GM18498 (cell line): ENCODE data around the gene ANKRD44.

Experiments
- ATAC-seq: cut with Tn5 transposase; IDR thresholded peaks from one replicate; pipeline ENCODE4 v1.9.1; 2021; ENCODE audit warnings: mild to moderate bottlenecking, moderate library complexity; ENCODE audit not compliant: unreplicated experiment

ANKRD44 gene

GRCh38 chr2:197152451-197153228 is 157.9 kb downstream of the ANKRD44 start:
- ATAC-seq, result peak; percentile 87

GRCh38 chr2:197149546-197149945 is 161.0 kb downstream of the ANKRD44 start:
- ATAC-seq, result no peak

GRCh38 chr2:197148401-197148800 is 162.2 kb downstream of the ANKRD44 start:
- ATAC-seq, result no peak

- no peak for ATAC-seq
Measured at GRCh38 chr2:197147942-197148341, 162.6 kb downstream of the ANKRD44 start.

- no peak for ATAC-seq
Measured at GRCh38 chr2:197146995-197147394, 163.6 kb downstream of the ANKRD44 start.

GRCh38 chr2:197145471-197146056 is 165.0 kb downstream of the ANKRD44 start:
- ATAC-seq, result peak; percentile 94

GRCh38 chr2:197144183-197144582 is 166.4 kb downstream of the ANKRD44 start:
- ATAC-seq, result no peak

GRCh38 chr2:197141702-197142473 is 168.7 kb downstream of the ANKRD44 start:
- no peak for ATAC-seq

GRCh38 chr2:197140045-197140444 is 170.5 kb downstream of the ANKRD44 start:
- ATAC-seq, result no peak

- no peak for ATAC-seq
Measured at GRCh38 chr2:197138506-197138905, 172.1 kb downstream of the ANKRD44 start.

- ATAC-seq, result no peak
Measured at GRCh38 chr2:197137826-197138477, 172.6 kb downstream of the ANKRD44 start.

GRCh38 chr2:197137231-197137630 is 173.3 kb downstream of the ANKRD44 start:
- ATAC-seq, result no peak

- no peak for ATAC-seq
Measured at GRCh38 chr2:197136452-197136851, 174.1 kb downstream of the ANKRD44 start.

GRCh38 chr2:197135806-197136205 is 174.8 kb downstream of the ANKRD44 start:
- ATAC-seq, result no peak

- no peak for ATAC-seq
Measured at GRCh38 chr2:197134206-197134605, 176.4 kb downstream of the ANKRD44 start.

GRCh38 chr2:197131558-197131855 is 179.1 kb downstream of the ANKRD44 start:
- ATAC-seq, result peak; percentile 82

- ATAC-seq, result peak; percentile 78
Measured at GRCh38 chr2:197130318-197130717, 180.3 kb downstream of the ANKRD44 start.

- no peak for ATAC-seq
Measured at GRCh38 chr2:197128897-197129296, 181.7 kb downstream of the ANKRD44 start.

- no peak for ATAC-seq
Measured at GRCh38 chr2:197128126-197128525, 182.5 kb downstream of the ANKRD44 start.

- no peak for ATAC-seq
Measured at GRCh38 chr2:197126630-197127352, 183.8 kb downstream of the ANKRD44 start.
